HG03571 (cell line): ENCODE measurements around the gene PRSS33.

Experiments used
- ATAC-seq: cut with Tn5 transposase; IDR thresholded peaks from one replicate; pipeline ENCODE4 v1.9.1; 2021; ENCODE audit not compliant: unreplicated experiment

Gene PRSS33

DNA sequence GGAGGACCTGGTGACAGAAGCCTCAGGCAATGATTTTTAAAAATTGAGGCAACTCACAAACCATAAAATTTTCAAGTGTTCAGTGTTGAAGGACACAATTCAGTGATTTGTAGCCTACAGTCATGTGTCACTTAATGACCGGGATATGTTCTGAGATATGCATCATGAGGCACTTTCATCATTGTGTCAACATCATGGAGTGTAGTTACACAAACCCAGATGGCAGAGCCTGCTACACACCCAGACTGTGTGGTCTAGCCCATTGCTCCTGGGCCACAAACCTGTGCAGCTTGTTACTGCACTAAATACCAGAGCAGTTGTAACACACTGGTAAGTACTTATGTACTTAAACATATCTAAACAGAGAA is 12.5 kb upstream of the PRSS33 start:
- ATAC-seq: no peak

DNA sequence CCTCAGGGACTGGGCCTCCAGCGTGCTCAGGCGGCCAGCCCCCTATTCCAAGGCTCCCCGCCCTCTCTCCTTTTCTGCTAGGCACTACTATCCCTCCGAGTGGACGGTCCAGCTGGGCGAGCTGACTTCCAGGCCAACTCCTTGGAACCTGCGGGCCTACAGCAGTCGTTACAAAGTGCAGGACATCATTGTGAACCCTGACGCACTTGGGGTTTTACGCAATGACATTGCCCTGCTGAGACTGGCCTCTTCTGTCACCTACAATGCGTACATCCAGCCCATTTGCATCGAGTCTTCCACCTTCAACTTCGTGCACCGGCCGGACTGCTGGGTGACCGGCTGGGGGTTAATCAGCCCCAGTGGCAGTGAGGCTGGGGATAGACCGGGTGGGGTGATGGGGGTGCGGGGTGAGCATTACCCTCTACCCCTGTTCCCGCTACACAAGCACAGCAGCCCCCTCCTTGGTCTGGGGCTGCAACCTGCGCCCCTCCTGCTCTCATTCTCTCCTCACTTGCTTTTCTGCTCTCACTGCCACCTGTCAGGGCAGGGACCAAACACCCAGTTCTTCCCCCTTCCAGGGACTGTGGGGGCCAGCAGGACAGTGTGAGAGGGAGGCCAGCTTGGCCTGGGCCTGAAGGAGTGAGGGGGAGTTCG is 12.0 kb upstream of the PRSS33 start:
- ATAC-seq: no peak

- no peak for ATAC-seq
Observed at GRCh38 chr16:2798723-2799204, 11.4 kb upstream of the PRSS33 start.

GRCh38 chr16:2795395-2796143 is 8.2 kb upstream of the PRSS33 start:
- no peak for ATAC-seq

DNA sequence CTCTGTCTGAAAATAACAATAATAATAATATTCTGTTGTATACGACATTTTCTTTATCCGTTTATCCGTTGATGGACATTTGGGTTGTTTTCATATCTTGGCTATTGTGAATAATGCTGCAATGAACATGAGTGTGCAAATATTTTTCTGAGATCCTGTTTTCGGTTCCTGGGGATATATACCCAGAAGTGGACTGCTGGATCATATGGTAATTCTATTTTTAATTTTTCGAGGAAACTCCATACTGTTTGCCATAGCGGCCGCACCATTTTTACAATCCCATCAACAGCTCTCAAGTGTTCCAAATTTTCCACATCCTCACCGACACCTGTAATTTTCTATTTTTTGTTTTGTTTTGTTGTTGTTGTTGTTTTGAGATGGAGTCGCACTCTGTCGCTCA is 5.6 kb upstream of the PRSS33 start:
- no peak for ATAC-seq

- ATAC-seq: no peak
Observed at GRCh38 chr16:2791174-2791573, 3.8 kb upstream of the PRSS33 start.

- no peak for ATAC-seq
Observed at GRCh38 chr16:2790631-2791030, 3.3 kb upstream of the PRSS33 start.

- ATAC-seq: no peak
Observed at GRCh38 chr16:2787961-2788360, 601 bp upstream of the PRSS33 start.

GRCh38 chr16:2786826-2787151 is 571 bp downstream of the PRSS33 start:
- ATAC-seq: no peak

DNA sequence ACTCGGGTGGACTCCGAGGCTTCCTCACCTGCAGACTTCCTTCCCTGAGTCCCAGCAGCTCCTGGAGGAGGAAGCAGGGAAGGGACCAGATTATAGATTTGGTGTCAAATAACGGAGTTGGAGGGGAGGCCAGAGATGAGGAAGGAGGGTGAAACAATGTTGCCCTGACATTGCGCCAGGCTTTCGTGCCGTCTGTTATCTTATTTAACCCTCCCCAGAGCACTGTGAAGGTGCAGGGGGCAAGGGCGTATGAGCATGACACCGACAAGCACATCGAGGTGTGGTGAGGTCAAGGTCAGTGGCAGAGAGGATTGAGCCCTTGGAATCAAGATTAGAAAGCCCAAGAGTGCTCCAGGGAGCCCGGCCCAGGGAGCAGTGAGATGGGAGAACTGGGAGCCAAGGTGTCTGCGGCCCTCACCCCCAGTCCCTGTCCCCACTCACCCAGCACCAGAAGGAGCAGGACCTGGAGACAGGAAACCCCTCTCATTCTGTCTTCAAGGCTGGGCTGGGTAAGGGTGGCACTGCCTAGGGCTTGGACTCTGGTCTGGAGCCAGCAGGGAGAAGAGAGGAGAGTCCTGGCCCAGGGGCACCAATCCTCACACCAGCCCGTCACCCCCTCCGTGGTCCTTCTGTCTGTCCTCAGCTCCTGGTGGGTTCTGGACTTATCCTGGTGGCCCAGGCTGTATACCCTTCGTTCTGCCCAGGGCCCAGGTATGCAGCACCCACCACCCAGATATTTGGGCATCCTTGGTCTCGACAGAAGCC is 1.1 kb downstream of the PRSS33 start:
- no peak for ATAC-seq

- ATAC-seq: no peak
Observed at GRCh38 chr16:2785101-2785991, 2.0 kb downstream of the PRSS33 start.

- ATAC-seq: no peak
Observed at GRCh38 chr16:2784358-2785100, 2.8 kb downstream of the PRSS33 start.

- ATAC-seq: no peak
Observed at GRCh38 chr16:2783581-2784357, 3.6 kb downstream of the PRSS33 start.

DNA sequence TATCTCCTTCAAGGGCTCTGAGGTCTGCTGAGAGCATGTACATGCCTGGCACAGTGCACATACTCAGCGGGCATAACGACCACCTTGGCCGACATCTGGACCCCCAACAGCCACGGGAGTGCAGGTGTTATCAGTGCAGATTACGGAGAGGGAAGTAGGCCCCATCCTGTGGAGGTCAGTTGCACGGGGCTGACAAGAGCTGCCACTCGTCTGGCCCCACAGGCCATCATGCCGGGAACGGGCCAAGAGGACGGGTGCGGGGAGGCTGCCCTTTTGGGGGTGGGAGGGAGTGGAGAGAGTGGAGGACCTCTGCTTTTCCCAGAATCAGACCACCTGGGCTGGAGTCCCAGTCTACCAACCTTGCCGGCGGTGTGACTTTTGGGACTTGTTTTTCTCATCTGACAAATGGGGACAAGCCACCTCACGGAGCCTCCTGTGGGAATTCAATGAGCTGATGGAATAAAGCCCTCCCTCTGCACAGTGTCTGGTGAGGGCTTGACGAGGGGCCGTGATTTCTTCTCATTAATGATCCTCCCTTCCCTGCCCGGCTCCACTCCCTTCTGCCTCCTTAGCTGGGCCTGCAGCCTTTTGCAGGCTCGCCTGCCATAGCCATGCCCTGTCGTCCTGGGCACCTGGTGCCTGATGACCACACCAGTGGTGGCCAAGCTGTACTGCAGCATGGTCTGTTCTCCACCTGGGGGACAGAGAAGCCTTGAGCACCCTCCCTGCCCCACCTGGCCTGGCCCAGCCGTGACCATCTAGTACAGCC is 4.6 kb downstream of the PRSS33 start:
- no peak for ATAC-seq

DNA sequence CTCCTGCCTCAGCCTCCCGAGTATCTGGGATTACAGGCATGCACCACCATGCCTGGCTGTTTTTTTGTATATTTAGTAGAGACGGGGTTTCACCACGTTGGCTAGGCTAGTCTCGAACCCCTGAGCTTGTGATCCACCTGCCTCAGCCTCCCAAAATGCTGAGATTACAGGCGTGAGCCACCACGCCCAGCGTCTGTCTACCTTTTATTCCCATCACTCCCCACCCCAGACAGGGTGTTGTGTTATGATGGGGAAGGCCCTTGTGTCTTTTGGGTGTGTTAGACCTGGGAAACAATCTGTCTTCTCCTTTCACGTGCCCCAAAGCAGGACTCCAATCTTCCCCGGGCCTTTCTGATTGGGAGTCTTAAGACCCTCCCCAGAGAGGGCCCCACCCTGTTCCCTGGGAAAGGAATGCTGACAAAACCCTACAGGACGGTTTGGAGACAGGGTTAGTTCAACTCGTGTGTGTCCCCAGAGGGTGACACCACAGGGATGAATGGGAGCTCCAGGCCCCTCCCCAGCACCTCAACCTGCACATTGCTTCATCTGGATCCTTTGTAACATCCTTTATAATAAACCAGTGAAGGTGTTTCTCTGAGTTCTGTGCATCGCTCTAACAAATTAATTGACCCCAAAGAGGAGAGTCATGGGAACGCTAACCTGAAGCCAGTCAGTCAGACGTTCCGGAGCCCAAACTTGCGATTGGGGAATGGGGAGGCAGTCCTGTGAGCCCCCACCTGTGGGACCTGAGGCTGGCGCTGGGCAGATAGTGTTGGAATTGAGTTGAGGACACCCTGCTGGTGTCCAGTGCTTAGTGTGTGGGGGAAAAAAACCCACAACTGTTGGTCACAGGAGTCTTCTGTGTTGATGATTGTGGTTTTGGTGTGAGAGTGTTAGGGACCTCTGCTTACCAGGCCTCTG is 7.1 kb downstream of the PRSS33 start:
- ATAC-seq: no peak

DNA sequence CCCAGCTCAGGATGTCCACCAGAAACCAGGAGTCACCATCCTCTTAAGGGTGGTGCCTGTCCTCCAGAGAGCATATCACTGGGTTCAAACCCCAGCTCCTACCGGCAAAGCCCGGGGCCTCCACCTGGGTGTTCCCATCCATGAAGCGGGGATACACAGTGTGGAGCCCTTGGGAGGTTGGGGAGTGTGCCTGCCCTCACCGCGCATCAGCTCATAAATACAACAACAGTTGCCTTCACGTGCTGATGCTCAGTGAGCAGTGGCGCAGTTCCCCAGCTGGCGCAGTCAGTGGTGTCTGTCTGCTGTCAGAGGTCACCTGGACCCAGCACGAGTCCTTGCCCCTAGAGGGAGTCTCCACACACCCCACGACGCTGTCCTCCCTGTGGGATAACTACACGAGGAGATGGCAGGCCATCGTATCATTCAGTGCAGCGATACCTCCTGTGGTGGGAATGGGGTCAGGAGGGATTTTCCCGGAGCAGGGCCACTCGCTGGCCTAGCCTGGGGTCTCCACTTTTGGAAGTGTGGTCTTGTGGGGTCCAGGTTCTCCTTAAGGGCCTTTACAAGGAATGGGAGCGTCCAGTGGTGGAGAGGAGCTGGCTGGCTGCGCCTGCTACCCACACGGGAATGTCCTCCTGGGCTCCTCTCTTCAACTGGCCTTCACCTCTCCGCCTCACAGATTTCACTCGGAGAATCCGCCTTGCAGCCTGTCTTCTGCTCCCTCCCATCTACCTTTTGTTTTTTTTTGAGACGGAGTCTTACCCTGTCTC is 8.0 kb downstream of the PRSS33 start:
- ATAC-seq: no peak

DNA sequence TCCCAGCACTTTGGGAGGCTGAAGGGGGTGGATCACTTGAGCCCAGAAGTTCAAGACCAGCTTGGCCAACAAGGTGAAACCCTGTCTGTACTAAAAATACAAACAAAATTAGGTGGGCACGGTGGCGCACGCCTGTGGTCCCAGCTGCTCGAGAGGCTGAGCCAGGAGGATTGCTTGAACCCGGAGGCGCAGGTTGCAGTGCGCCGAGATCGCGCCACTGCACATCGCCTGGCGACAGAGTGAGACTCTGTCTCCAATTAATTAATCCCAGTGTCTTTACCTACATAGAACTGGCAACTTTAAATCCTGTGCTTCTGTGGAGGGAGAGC is 8.8 kb downstream of the PRSS33 start:
- no peak for ATAC-seq
